Activated CD8-positive, alpha-beta memory T cell treated with anti-CD3 and anti-CD28 coated beads for 4 hours (primary cell): Measurements from ENCODE around the gene RNF183.
A peak's percentile ranks its signal among the peaks of the same experiment; 100 is the strongest.
"Not testable (repeated sequence)": the region's sequence is repeated elsewhere in the genome, so short reads cannot be mapped to it uniquely, and the experiment has no call there.

Experiments
- DNase-seq, 2 donors: peaks; one replicate each; pipeline ENCODE4 v3.0.0-alpha.2; 2020; ENCODE audit warnings: low read depth in 2 of 2

The RNF183 gene

GRCh38 chr9:113316030-113316429, 12.9 kb upstream of the RNF183 start:
- no peak for DNase-seq

- no peak for DNase-seq
Measured at GRCh38 chr9:113315231-113315630, 12.1 kb upstream of the RNF183 start.

DNA sequence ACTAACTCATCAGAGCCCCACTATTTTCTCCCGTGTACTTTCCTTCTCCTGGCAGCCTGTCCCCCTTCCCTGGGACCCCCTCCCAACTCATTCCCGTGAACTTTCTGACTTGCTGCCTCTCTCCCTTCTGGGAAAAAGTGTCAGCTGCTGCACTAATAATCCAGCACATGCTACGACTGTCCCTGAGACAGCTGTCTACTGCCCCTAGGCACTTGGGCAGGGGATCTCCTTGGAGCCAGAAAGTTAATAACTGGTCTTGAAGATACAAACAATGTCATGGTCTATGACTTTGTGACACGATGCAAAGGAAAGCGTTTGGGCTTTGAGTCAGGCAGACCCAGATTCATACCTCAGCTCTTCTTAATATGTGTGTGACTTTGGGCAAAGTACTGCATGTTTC, 10.1 kb upstream of the RNF183 start:
- DNase-seq: no peak

DNA sequence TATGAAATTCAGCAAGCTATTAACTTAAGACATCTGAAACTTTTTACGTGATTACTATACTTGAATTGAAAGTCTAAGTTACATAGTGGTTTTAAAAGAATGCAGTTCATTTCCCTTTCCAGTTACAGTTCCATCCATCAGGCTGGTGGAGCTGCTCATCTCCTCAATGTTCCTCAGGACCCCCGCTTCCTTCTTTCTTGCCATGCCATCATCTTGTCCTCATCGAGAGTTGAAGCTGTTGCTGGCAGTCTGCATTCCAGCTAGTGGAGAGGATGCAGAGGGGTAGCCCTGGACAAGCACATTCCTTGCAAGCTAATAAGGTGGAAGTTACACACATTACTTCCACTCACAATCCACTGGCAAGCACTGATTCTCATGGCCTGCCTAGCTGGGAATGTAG, 8.8 kb upstream of the RNF183 start:
- no peak for DNase-seq

DNA sequence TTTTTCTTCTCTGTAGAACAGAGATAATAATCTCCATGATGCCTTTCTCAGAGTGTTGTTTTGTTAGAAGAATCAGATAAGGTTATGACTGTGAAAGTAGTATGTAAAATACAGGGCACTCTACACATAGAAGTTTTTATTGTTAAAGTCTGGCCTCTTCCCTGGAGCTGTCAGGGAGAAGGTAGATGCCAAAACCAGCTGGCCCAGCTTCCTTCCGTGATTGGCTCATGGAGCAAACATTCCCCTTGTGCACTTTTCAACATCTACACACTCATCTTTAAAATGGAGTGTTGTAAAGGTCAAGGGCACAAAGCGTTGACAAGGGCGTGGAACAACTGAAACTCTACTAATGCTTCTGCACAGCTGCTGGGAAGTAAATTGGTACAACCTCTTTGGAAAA, 7.4 kb upstream of the RNF183 start:
- DNase-seq: no peak

- DNase-seq: no peak
Measured at GRCh38 chr9:113309204-113309813, 6.1 kb upstream of the RNF183 start.

DNA sequence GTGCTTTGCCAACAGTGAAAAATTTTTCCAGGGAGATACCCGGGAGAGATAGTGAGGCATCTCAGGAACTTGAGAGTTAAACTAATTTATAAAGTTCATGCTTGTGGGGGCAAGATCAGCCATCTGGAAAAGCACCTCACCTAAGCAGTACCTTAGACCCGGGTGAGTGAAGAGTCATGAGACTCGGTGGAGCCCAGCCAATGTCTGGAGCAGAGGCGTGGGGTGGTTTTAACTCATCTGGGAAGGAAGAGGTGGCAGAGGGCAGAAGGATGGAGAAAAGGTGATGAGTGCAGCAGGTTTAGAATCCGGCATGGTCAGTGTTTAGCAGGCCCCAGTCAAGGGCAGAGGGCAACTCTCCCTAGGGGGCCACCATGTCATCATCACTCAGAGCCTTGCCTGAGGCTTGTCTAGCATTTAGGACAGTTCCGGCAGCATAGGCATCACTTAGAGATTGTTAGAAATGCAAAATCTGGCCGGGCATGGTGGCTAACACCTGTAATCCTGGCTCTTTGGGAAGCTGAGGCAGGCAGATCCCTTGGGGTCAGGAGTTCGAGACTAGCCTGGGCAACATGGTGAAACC, 4.3 kb upstream of the RNF183 start:
- DNase-seq: no peak

- no peak for DNase-seq
Measured at GRCh38 chr9:113306566-113306965, 3.4 kb upstream of the RNF183 start.

GRCh38 chr9:113301548-113301947, 1.6 kb downstream of the RNF183 start:
- DNase-seq: no peak

DNA sequence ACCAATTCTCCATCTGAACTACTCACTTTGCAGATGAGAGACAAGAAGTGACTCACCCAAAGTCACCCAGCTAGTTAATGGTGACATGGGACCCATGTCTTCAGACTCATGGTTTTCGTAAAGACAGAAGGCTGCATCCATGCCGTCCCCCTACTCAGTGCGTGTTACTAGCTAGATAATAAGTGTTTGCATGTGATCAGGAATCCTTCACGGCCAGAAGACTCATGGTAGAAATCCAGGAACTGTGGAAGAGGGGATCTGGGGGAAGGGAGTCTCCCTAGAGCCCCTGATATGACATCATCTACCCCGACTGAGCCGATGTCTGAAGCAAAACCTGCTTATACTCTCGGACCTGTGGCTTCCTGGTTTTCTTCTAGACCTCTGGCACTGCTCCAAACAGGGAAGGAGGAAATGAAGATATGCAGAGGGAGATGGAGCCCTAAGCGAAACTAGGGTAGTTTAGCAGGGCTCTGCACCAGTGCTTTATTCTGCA, 3.3 kb downstream of the RNF183 start:
- no peak for DNase-seq

GRCh38 chr9:113298924-113299770, 4.0 kb downstream of the RNF183 start:
- DNase-seq: no peak

GRCh38 chr9:113298311-113298710, 4.9 kb downstream of the RNF183 start:
- no peak for DNase-seq

DNA sequence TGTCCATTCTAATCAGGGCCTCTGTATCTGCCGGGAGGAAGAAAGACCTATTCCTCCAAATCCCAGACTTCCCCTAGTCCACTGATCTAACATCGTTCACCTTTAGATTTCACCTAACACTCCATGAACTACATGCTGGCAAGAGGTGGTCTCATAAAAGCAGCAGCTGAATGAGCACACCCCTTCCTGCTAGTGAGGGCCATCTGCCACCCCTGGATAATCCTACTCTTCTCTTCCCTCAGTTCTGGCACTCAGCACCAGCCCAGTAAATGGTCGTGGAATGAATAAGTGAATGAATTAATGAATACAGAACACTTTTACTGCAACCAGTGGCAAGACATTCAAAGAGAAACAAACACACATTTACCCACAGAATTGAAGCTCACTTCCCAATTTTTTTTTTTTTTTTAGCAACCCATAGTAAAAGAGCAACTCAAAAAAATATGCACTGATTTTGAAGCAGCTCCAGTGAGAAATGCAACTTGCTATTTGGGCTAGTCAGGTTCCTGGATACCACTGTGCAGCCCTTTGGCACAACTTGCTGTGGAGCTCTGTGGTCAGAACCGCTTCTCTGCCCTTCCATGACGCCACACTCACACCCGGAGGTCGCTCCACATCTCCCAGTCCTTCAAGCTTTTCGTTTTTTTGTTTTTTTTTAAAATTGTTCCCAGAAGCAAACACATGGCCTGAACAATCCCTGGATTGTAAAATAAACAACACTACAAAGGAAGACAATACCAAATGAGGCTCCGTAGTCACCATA, 6.2 kb downstream of the RNF183 start:
- no peak for DNase-seq

DNA sequence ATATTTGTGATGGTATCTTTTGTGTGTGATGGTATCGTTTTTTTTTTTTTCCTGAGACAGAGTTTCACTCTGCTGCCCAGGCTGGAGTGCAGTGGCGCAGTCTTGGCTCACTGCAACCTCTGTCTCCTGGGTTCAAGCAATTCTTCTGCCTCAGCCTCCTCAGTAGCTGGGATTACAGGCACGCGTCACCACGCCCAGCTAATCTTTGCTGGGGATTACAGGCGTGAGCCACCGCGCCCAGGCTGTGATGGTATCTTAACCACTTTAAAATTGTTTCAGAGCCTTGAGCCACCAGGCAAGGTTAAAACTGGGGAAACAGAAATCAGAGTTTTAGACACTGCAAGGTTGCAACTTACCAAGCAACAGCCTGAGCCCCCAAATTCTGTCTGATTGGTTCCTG, 6.9 kb downstream of the RNF183 start:
- DNase-seq: not testable (repeated sequence)

- no peak for DNase-seq
Measured at GRCh38 chr9:113293285-113293878, 9.8 kb downstream of the RNF183 start.

DNA sequence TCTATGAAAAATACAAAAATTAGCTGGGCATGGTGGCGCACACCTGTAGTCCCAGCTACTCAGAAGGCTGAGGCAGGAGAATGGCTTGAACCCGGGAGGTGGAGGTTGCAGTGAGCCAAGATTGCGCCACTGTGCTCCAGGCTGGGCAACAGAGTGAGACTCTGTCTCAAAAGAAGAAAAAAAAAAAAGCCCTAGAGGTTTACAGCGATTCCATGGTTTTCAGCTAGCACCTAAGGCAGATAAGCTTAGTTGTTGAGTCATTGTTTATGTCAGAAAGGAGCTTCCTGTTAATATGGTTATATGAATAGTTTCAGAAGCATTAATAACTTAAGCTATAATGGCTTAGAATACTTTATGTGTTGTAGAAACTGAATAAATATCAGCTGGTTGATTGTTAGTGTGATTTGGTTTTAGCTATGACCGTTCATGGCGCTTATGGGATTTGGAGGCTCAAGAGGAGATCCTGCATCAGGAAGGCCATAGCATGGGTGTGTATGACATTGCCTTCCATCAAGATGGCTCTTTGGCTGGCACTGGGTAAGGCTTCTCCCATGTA, 13.0 kb downstream of the RNF183 start:
- no peak for DNase-seq

GRCh38 chr9:113289091-113289490, 14.1 kb downstream of the RNF183 start:
- DNase-seq: no peak

DNA sequence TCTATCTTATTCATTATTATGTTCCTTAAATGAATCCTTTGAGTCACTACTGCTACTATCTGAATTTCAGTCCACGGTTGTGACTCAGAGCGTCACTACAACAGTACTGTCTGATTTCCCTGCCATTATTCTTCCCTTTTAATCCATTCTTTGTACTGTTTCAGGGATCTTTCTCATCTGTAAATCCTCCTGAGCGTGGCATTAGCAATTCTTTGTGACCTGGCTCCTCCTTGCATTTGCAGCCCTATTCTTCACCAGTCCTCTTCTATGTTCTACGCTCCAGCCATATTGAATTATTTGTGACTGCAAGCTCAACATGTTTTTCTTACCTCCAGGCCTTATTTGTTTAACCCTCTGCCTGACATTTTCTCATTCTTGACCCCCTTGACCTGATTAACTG, 21.8 kb downstream of the RNF183 start:
- DNase-seq: no peak

- DNase-seq: no peak
Measured at GRCh38 chr9:113278840-113279239, 24.3 kb downstream of the RNF183 start.

DNA sequence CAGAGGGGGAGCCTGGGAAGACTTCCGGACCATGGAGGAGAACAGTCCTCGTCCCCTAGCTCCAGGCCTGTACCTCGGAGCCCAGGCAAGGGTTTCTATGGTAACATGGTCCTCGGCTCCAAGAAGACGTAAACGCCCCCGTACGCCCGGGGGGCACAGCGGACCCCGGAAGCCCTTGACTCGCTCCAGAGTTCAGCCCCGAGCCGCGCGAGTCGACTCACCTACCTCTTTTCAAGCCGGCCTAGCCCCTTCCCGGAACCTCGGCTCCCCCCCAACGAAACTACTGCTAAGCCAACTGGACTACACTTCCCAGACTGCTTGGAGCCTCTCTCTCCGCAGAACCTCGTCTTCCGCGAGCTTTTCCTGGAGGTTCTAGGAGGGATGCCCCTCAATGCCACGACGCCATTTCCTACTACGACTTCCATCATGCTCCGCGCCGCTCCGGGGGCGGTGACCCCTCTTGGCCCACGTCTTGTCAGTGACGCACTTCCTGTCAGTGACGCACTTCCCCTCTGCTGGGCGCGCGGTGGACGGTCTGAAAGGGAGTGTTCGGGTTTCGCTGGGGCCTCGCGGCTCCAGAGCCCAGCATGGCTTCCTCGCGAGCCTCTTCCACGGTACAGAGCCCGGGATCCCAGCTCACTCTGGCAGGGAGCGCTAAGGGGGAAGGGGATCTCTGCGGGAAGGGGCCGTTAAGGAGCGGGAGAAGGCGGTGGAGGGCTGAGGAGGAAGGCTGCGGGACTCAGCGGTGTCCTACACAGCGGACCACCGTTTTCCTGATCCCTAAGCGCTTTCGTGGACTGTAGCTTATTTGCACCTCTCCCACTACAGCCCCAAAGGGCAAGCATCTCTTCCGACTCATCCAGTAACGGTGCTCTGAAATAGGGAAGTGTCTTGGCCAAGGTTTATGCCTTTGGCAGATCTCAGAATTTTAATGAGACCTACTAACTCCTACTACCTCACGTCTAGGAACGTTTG, 27.7 kb downstream of the RNF183 start, which contains the start of the genes CDC26 and PRPF4:
CDC26 (minus strand) TSS at position 416 of the 975 bp plus-strand sequence. CDS start 3,065 bp downstream, outside the sequence.
PRPF4 (plus strand) TSS at position 502 of the 975 bp plus-strand sequence; CDS start at position 588, 86 bp downstream.
- DNase-seq: peak; percentile 92 to 94
